Measurements from ENCODE around the gene HIP1. TPM values are rescaled to one million over a fixed set of nuclear protein-coding genes. Genes with fewer than 3 reads are reported as not detected.

HIP1 gene
- total RNA-seq, 4 donors from 2014 or later: 15.8 to 33.2 (median 22.8) TPM

GRCh38 chr7:75711076-75711475 is 27.7 kb downstream of the HIP1 start:
- H3K4me1 ChIP-seq: peaks cover 29 to 36% (median 33%) of the 10 kb centered on the region in 4 donors
- intact Hi-C loops (cut with DNase I): no loop called here
- peaks cover 0 to 14% (median 10%) of the 10 kb centered on the region in 4 donors for H3K9me3 ChIP-seq
- peak overlapping the region; percentile 67 to 81 (median 78) for H3K27ac ChIP-seq (replicated peaks in 1 of 4)
- H3K36me3 ChIP-seq: no peaks in the 10 kb centered on the region
- H3K4me3 ChIP-seq: no peak overlapping the region
- no peaks in the 10 kb centered on the region for H3K27me3 ChIP-seq
- no peak for DNase-seq (ENCODE audit: extremely low spot score)
- no peak for TF ChIP-seq POLR2AphosphoS5 (IDR thresholded peaks at IDR 0.05)
- no peak for TF ChIP-seq CTCF (IDR thresholded peaks at IDR 0.05)
- TF ChIP-seq POLR2A (IDR thresholded peaks at IDR 0.05; ENCODE audit: low read depth): no peak
- no peak for TF ChIP-seq EP300 (IDR thresholded peaks at IDR 0.05)

GRCh38 chr7:75704928-75705327 is 33.8 kb downstream of the HIP1 start:
- intact Hi-C loops (cut with DNase I): no loop called here
- 71% methylated on average over 4 of the region's 4 CpGs for WGBS

GRCh38 chr7:75702515-75702914 is 36.2 kb downstream of the HIP1 start:
- no peak for TF ChIP-seq POLR2AphosphoS5 (IDR thresholded peaks at IDR 0.05)
- TF ChIP-seq CTCF (IDR thresholded peaks at IDR 0.05): no peak
- no peak for TF ChIP-seq EP300 (IDR thresholded peaks at IDR 0.05)
- TF ChIP-seq POLR2A (IDR thresholded peaks at IDR 0.05; ENCODE audit: low read depth): no peak
- DNase-seq (ENCODE audit: extremely low spot score): no peak
- 96% methylated on average over 4 of the region's 4 CpGs for WGBS

More at GRCh38 chr7:75704928-75705327, 33.8 kb downstream of the HIP1 start:
- Histone ChIP-seq H3K27ac (replicated peaks in 1 of 4) (no peak overlapping the region), H3K9me3 (peaks cover 0 to 8% (median 4%) of the 10 kb centered on the region in 4 donors), H3K36me3 (peaks cover 0 to 3% (median 0%) of the 10 kb centered on the region in 4 donors), H3K4me3 (no peak overlapping the region), H3K27me3 (no peaks in the 10 kb centered on the region), H3K4me1 (no peaks in the 10 kb centered on the region)
- TF ChIP-seq POLR2A (IDR thresholded peaks at IDR 0.05; ENCODE audit: low read depth) (no peak), CTCF (IDR thresholded peaks at IDR 0.05) (no peak), POLR2AphosphoS5 (IDR thresholded peaks at IDR 0.05) (no peak), EP300 (IDR thresholded peaks at IDR 0.05) (no peak)
- no peak for DNase-seq (ENCODE audit: extremely low spot score)

GRCh38 chr7:75699993-75700392 is 38.7 kb downstream of the HIP1 start:
- no peak for DNase-seq (ENCODE audit: extremely low spot score)
- intact Hi-C loops (cut with DNase I): no loop called here
- TF ChIP-seq POLR2A (IDR thresholded peaks at IDR 0.05; ENCODE audit: low read depth): no peak
- no peak for TF ChIP-seq CTCF (IDR thresholded peaks at IDR 0.05)
- no peak for TF ChIP-seq POLR2AphosphoS5 (IDR thresholded peaks at IDR 0.05)
- peaks cover 0 to 3% (median 0%) of the 10 kb centered on the region in 4 donors for H3K4me1 ChIP-seq
- no peaks in the 10 kb centered on the region for H3K27me3 ChIP-seq
- H3K27ac ChIP-seq (replicated peaks in 1 of 4): no peak overlapping the region
- H3K4me3 ChIP-seq: no peak overlapping the region
- peaks cover 0 to 7% (median 0%) of the 10 kb centered on the region in 4 donors for H3K36me3 ChIP-seq
- WGBS: 94% methylated on average over 11 of the region's 12 CpGs
- H3K9me3 ChIP-seq: no peaks in the 10 kb centered on the region

More at GRCh38 chr7:75702515-75702914, 36.2 kb downstream of the HIP1 start:
- H3K27me3 ChIP-seq: no peaks in the 10 kb centered on the region
- no peaks in the 10 kb centered on the region for H3K4me1 ChIP-seq
- no peak overlapping the region for H3K27ac ChIP-seq (replicated peaks in 1 of 4)
- no peaks in the 10 kb centered on the region for H3K9me3 ChIP-seq
- H3K4me3 ChIP-seq: no peak overlapping the region
- H3K36me3 ChIP-seq: peaks cover 0 to 7% (median 0%) of the 10 kb centered on the region in 4 donors
- intact Hi-C loops (cut with DNase I): no loop called here

GRCh38 chr7:75698358-75698757 is 40.4 kb downstream of the HIP1 start:
- intact Hi-C loops (cut with DNase I): no loop called here
- Histone ChIP-seq H3K4me3 (no peak overlapping the region), H3K27me3 (no peaks in the 10 kb centered on the region), H3K36me3 (peaks cover 0 to 7% (median 0%) of the 10 kb centered on the region in 4 donors), H3K4me1 (peaks cover 0 to 3% (median 0%) of the 10 kb centered on the region in 4 donors), H3K27ac (replicated peaks in 1 of 4) (no peak overlapping the region), H3K9me3 (no peaks in the 10 kb centered on the region)
- no peak for TF ChIP-seq POLR2A (IDR thresholded peaks at IDR 0.05; ENCODE audit: low read depth)
- TF ChIP-seq EP300 (IDR thresholded peaks at IDR 0.05): no peak
- TF ChIP-seq CTCF (IDR thresholded peaks at IDR 0.05): no peak
- no peak for TF ChIP-seq POLR2AphosphoS5 (IDR thresholded peaks at IDR 0.05)
- DNase-seq (ENCODE audit: extremely low spot score): no peak

All from esophagus muscularis mucosa (tissue), 4 donors.